Activated naive CD8-positive, alpha-beta T cell treated with anti-CD3 and anti-CD28 coated beads, Interleukin-2, amount 50 U/mL, for 24 hours (primary cell): Measurements from ENCODE around the gene IER2.
"Not testable (repeated sequence)": the region's sequence is repeated elsewhere in the genome, so short reads cannot be mapped to it uniquely, and the experiment has no call there.

Source experiments
- ATAC-seq: fragments of 150-1000 bp; cut with Tn5 transposase; one replicate; pipeline ENCODE4 v1.10.0; 2021
- DNase-seq: peaks from one replicate; pipeline ENCODE4 v3.0.0; 2021
- H3K27ac Mint-ChIP-seq: one replicate; pipeline ENCODE4 v1.8.0; 2021; ENCODE audit warnings: mild to moderate bottlenecking, mixed read lengths
- H3K27me3 Mint-ChIP-seq: one replicate; pipeline ENCODE4 v1.8.0; 2021; ENCODE audit warnings: mixed read lengths
- H3K36me3 Mint-ChIP-seq: one replicate; pipeline ENCODE4 v1.8.0; 2021; ENCODE audit warnings: low read depth, mixed read lengths
- H3K4me1 Mint-ChIP-seq: one replicate; pipeline ENCODE4 v1.8.0; 2021; ENCODE audit warnings: mixed read lengths
- H3K4me3 Mint-ChIP-seq: one replicate; pipeline ENCODE4 v1.8.0; 2021; ENCODE audit warnings: mild to moderate bottlenecking, moderate library complexity, mixed read lengths
- H3K9me3 Mint-ChIP-seq: one replicate; pipeline ENCODE4 v1.8.0; 2021; ENCODE audit warnings: mixed read lengths

The IER2 gene

GRCh38 chr19:13185763-13186657 is 35.8 kb downstream of the IER2 start:
- H3K4me1 Mint-ChIP-seq, result peaks cover 27% of the 10 kb centered on the region
- H3K27me3 Mint-ChIP-seq, H3K9me3 Mint-ChIP-seq, H3K36me3 Mint-ChIP-seq, ATAC-seq, DNase-seq, H3K27ac Mint-ChIP-seq, H3K4me3 Mint-ChIP-seq: not testable (repeated sequence)

- H3K27me3 Mint-ChIP-seq, ATAC-seq, H3K9me3 Mint-ChIP-seq, DNase-seq, H3K4me3 Mint-ChIP-seq, H3K36me3 Mint-ChIP-seq, H3K27ac Mint-ChIP-seq: not testable (repeated sequence)
- H3K4me1 Mint-ChIP-seq, result peaks cover 31% of the 10 kb centered on the region
Measured at GRCh38 chr19:13186688-13187087, 36.5 kb downstream of the IER2 start.

GRCh38 chr19:13187419-13187818 is 37.2 kb downstream of the IER2 start:
- ATAC-seq, result no peak
- Mint-ChIP-seq H3K36me3 (no peaks in the 10 kb centered on the region), H3K4me1 (peaks cover 27% of the 10 kb centered on the region), H3K27me3 (no peaks in the 10 kb centered on the region), H3K27ac (no peak overlapping the region), H3K9me3 (no peaks in the 10 kb centered on the region), H3K4me3 (no peak overlapping the region)
- DNase-seq, result no peak

GRCh38 chr19:13189600-13189999 is 39.4 kb downstream of the IER2 start:
- peaks cover 34% of the 10 kb centered on the region for H3K4me1 Mint-ChIP-seq

GRCh38 chr19:13190781-13191540 is 40.8 kb downstream of the IER2 start:
- H3K27me3 Mint-ChIP-seq, result no peaks in the 10 kb centered on the region
- no peaks in the 10 kb centered on the region for H3K36me3 Mint-ChIP-seq
- no peaks in the 10 kb centered on the region for H3K9me3 Mint-ChIP-seq
- peak overlapping the region; percentile 82 for H3K27ac Mint-ChIP-seq
- DNase-seq (peak; percentile 64), ATAC-seq (peak; percentile 78)
- peaks cover 41% of the 10 kb centered on the region for H3K4me1 Mint-ChIP-seq
- H3K4me3 Mint-ChIP-seq, result no peak overlapping the region

More at GRCh38 chr19:13189600-13189999, 39.4 kb downstream of the IER2 start:
- Mint-ChIP-seq H3K4me3 (no peak overlapping the region), H3K27ac (no peak overlapping the region), H3K9me3 (no peaks in the 10 kb centered on the region), H3K27me3 (no peaks in the 10 kb centered on the region), H3K36me3 (no peaks in the 10 kb centered on the region)
- no peak for ATAC-seq
- DNase-seq, result no peak

- peaks cover 30% of the 10 kb centered on the region for H3K4me1 Mint-ChIP-seq
- H3K4me3 Mint-ChIP-seq, result no peak overlapping the region
- ATAC-seq, result no peak
- H3K9me3 Mint-ChIP-seq, result no peaks in the 10 kb centered on the region
- DNase-seq, result peak; percentile 54
- H3K27ac Mint-ChIP-seq, result no peak overlapping the region
- no peaks in the 10 kb centered on the region for H3K27me3 Mint-ChIP-seq
- no peaks in the 10 kb centered on the region for H3K36me3 Mint-ChIP-seq
Measured at GRCh38 chr19:13195678-13196077, 45.5 kb downstream of the IER2 start.

- no peak overlapping the region for H3K27ac Mint-ChIP-seq
Measured at GRCh38 chr19:13198634-13199033, 48.4 kb downstream of the IER2 start.

GRCh38 chr19:13202112-13202511 is 51.9 kb downstream of the IER2 start:
- H3K4me1 Mint-ChIP-seq, H3K27me3 Mint-ChIP-seq, H3K36me3 Mint-ChIP-seq, ATAC-seq, H3K27ac Mint-ChIP-seq, DNase-seq, H3K9me3 Mint-ChIP-seq, H3K4me3 Mint-ChIP-seq: not testable (repeated sequence)

More at GRCh38 chr19:13198634-13199033, 48.4 kb downstream of the IER2 start:
- Mint-ChIP-seq H3K4me3 (no peak overlapping the region), H3K9me3 (no peaks in the 10 kb centered on the region), H3K4me1 (peaks cover 15% of the 10 kb centered on the region), H3K27me3 (no peaks in the 10 kb centered on the region), H3K36me3 (no peaks in the 10 kb centered on the region)
- no peak for ATAC-seq
- DNase-seq, result no peak
